Measurements from ENCODE around the gene DOP1A. TPM values are rescaled to one million over a fixed set of nuclear protein-coding genes. Genes with fewer than 3 reads are reported as not detected.
A peak's percentile ranks its signal among the peaks of the same experiment; 100 is the strongest.

DOP1A gene
- total RNA-seq, 2 experiments from 2014 or later = 6.6 to 7.7 TPM

- ATAC-seq = peak; percentile 74
These were observed 1.8 kb upstream of the DOP1A start, which contains the start of gene UBE3D for GRCh38 chr6:83065511-83066192. Gene UBE3D, minus strand, starts transcription at chr6:83065841. Its CDS starts 123 bp downstream, at chr6:83065718.

GRCh38 chr6:83068616-83069015, 1.1 kb downstream of the DOP1A start:
- POLR2A ChIA-PET = interaction anchor here (0.6 to 1.1 kb wide), 2 partner anchors 16 to 242 kb away, joined by 3 read pairs; no protein-coding TSS in a partner anchor
- H3K27me3 Mint-ChIP-seq = no peaks in the 10 kb centered on the region
- H3K36me3 Mint-ChIP-seq (ENCODE audit: low read depth) = no peaks in the 10 kb centered on the region
- ATAC-seq (no peak), DNase-seq (no peak)
- intact Hi-C loops (cut with micrococcal nuclease) = loop anchor here (5.0 kb wide), 1 partner anchor 124 kb away; the partner anchor contains the start of genes PGM3 and RWDD2A
- H3K4me3 Mint-ChIP-seq = peak overlapping the region; percentile 90
- H3K4me1 Mint-ChIP-seq (ENCODE audit: low read depth) = peaks cover 47% of the 10 kb centered on the region
- TF ChIP-seq CTCF (IDR thresholded peaks at IDR 0.05) = no peak
- H3K27ac Mint-ChIP-seq = peak overlapping the region; percentile 86
- H3K9me3 Mint-ChIP-seq = no peaks in the 10 kb centered on the region
- CTCF ChIA-PET = interaction anchor here (1.0 to 5.0 kb wide), 6 partner anchors 9 to 150 kb away, joined by 4 to 187 read pairs (median 72); partner anchors contain the start of genes PGM3 and RWDD2A

More at GRCh38 chr6:83065511-83066192, 1.8 kb upstream of the DOP1A start, which contains the start of gene UBE3D:
- peak; percentile 95 for DNase-seq
- Mint-ChIP-seq H3K9me3 (no peaks in the 10 kb centered on the region), H3K27me3 (no peaks in the 10 kb centered on the region), H3K4me3 (peak within 1 kb of the TSS; percentile 88), H3K27ac (peak within 1 kb of the TSS; percentile 84), H3K36me3 (ENCODE audit: low read depth) (peaks cover 9% of the 10 kb centered on the region), H3K4me1 (ENCODE audit: low read depth) (peaks cover 48% of the 10 kb centered on the region)
- peak; percentile 96 for TF ChIP-seq CTCF (IDR thresholded peaks at IDR 0.05)
- POLR2A ChIA-PET = interaction anchor here (0.7 to 1.5 kb wide), 5 partner anchors 19 to 818 kb away, joined by 3 to 5 read pairs (median 3); no protein-coding TSS in a partner anchor
- CTCF ChIA-PET = interaction anchor here (0.7 to 5.0 kb wide), 51 partner anchors 10 to 843 kb away, joined by 3 to 187 read pairs (median 5); partner anchors contain the start of genes PGM3, PRSS35 and RWDD2A
- intact Hi-C loops (cut with micrococcal nuclease) = loop anchor here (5.0 kb wide), 1 partner anchor 127 kb away; the partner anchor contains the start of genes PGM3 and RWDD2A

GRCh38 chr6:83069633-83070032, 2.2 kb downstream of the DOP1A start:
- Mint-ChIP-seq H3K36me3 (ENCODE audit: low read depth) (no peaks in the 10 kb centered on the region), H3K27ac (no peak overlapping the region), H3K4me1 (ENCODE audit: low read depth) (peaks cover 40% of the 10 kb centered on the region), H3K27me3 (no peaks in the 10 kb centered on the region), H3K9me3 (no peaks in the 10 kb centered on the region), H3K4me3 (no peak overlapping the region)
- no peak for ATAC-seq
- intact Hi-C loops (cut with micrococcal nuclease) = loop anchor here (5.0 kb wide), 2 partner anchors 123 to 443 kb away; partner anchors contain the start of genes PGM3, PRSS35 and RWDD2A
- DNase-seq = no peak
- CTCF ChIA-PET = interaction anchor here (1.0 to 1.5 kb wide), 3 partner anchors 145 to 152 kb away, joined by 3 to 8 read pairs (median 5); no protein-coding TSS in a partner anchor
- no peak for TF ChIP-seq CTCF (IDR thresholded peaks at IDR 0.05)
- POLR2A ChIA-PET = no interaction called here

GRCh38 chr6:83071023-83071422, 3.6 kb downstream of the DOP1A start:
- no peak for ATAC-seq
- no peak overlapping the region for H3K27ac Mint-ChIP-seq

More at GRCh38 chr6:83071023-83071422, 3.6 kb downstream of the DOP1A start:
- TF ChIP-seq CTCF (IDR thresholded peaks at IDR 0.05) = no peak
- DNase-seq = no peak
- Mint-ChIP-seq H3K4me1 (ENCODE audit: low read depth) (peaks cover 37% of the 10 kb centered on the region), H3K9me3 (no peaks in the 10 kb centered on the region), H3K4me3 (no peak overlapping the region), H3K36me3 (ENCODE audit: low read depth) (no peaks in the 10 kb centered on the region), H3K27me3 (no peaks in the 10 kb centered on the region)
- intact Hi-C loops (cut with micrococcal nuclease) = loop anchor here (5.0 kb wide), 1 partner anchor 441 kb away; the partner anchor contains the start of gene PRSS35
- CTCF ChIA-PET = no interaction called here
- POLR2A ChIA-PET = no interaction called here
